Smooth muscle cell of the umbilical artery (primary cell): ENCODE measurements around the gene ANKRD34A. TPM values are rescaled to one million over a fixed set of nuclear protein-coding genes. Genes with fewer than 3 reads are reported as not detected.

Source experiments
- total RNA-seq: library from RNA; depleted of rRNA; stranded (reverse); fragments of >200 nt; gene quantifications from 2 replicates; pipeline ENCODE4 v1.2.3, GENCODE V29; 2014

Gene ANKRD34A
- under 0.01 and 1.2 TPM in 2 replicates for total RNA-seq

DNA sequence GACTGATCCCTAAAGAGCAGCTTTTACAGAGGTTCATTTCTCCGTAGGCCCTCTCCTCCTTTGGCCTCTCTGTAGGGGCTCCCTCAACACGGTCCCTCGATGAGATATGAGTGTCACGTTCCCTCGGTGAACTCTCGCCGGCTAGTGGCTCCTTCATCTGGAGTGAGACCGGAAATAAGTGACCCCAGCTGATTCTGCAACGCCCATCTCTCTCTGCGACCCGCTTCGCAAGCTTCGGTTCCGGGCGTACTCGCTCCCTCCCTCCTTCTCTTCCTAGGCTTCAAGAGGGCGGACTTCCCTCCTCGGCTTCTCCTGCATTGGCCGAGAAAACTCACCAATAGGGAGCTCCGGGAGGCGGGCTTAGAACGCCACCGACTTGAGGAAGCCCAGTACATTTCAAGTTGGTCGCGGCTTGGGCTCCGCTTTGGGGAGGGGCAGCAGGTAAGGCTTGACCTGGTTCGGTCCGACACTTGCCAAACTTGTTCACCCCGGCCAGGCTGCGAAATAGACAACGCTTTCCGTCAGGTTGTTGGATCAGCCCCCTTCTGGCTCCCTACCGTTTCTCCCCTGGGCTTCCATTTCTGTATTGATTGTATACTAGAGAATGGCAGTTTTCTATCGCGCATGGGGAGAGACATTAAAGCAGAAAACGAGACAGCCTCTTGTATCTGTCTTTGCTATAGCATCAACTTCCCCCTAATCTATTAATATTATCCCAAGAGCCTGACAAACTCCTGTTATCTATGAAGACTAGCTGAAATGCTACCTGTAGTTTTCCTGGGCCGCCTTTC, at the start of gene ANKRD34A, which contains the start of gene POLR3GL:
TSS of gene ANKRD34A (minus strand) at position 248 of the 791 bp plus-strand sequence. CDS start 2,816 bp downstream, outside the sequence.
TSS of gene POLR3GL (plus strand) at position 363 of the 791 bp plus-strand sequence. CDS start 10,176 bp downstream, outside the sequence.

DNA sequence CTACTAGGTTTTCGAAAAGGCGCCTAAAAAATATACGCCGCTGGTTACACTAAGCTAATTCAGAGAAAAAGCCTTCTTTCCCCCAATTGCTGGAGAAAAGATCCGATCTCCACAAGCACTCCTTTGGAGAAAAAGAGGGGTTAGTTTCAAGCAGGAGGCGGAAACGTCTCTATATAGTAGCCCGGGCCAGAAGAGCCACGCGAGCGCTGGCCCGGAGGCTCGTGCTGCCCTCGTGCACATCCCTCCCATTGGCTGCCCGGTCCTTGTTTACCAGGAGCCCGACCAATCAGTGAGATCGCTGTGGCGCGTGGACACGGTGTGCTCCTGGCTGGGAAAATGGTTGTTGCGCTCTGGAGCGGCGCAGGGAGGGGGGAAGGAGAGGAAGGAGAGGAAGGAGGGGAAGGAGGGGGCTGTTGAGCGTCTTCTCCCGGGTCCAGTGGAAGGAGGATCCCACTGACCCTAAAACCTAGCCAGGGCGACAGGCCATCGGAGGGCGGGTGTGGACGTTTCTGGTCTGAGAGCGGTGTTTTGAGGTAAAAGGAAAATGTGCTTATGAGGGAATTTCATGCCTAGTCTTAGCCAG, 32.1 kb upstream of the ANKRD34A start, which contains the start of gene TXNIP:
TSS of gene TXNIP (minus strand) at position 147 of the 583 bp plus-strand sequence. CDS start 313 bp downstream, outside the sequence.

DNA sequence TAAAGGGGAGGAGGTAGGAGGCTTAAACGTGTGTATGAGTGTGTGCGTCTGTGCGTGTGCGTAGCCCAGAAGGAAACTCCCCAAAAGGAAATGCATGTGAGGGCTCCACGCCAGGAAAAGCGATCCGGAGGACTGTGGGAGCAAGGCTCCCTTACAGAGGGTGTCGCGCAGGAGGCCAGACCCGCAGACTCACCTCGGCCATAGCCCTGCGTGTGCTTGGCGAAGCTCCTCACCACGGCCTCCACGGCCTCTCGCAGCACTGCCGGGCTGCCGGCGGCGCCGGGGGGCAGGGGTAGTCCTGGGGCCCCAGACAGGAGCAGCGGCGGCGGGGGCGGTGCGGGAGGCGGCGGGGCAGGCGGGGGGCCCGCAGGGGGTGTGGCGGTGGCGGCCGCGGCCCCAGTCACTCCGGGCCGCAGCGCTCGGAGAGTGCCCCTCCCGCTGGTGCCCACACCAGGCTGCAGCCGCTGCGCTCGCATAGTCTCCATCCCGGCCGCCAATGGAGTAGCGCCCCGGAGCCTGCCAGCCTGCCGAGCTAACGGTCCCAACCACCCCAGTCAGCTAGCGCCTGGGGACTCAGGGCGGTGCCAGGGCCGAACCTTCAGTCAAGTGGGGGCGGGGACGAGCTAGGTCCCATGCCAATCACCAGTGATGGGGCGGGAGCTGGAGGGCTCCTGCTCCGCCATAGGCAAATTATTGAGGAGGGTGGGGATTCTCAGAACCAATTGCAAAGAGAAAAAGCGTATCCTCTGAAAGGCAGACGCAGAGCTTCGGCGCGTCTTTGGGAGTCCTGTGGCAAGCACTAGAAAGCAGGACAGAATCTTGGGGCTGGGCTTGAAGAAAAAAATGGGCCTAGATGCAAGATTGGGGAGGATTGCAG, 6.7 kb downstream of the ANKRD34A start, which contains the start of gene LIX1L:
TSS of gene LIX1L (minus strand) at position 575 of the 877 bp plus-strand sequence. CDS start at position 485, 90 bp downstream.

DNA sequence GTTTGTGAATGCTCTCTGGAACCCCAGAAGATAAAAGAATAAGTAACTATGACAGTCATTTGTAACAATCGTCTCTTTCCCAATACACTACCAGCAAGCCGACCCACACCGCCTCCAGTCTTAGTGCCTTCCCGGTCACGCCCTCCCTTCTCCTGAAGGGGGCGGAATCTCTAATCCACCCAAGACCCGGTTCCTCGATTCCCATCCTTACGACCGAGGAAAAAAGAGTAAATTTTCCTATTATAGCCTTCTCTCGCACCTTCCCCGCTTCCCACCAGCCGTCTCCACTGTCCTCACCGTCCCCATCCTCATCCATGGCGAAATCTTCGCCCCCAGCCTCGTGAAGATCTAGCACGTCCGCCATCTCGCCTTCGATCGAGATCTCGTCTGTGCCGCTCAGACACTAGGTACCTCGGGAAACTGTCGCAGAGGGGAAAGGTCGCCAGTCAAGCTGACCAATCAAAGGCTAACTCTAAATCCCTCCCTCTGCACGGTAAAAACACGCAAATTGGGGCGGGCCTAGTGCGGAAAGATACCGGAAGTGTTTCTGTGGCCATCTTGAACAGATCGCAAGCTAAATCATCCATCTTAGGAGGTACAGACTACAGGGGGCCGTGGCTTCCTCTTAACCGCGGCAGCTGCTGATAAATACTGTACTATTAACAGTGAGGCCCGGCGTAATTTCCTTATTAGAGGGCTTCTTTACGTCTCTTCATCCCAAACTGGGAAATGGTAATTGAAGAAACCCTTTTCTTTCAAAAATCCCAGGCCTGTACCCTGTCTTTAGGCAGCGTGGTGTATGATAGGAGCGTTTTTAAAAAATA, 37.1 kb downstream of the ANKRD34A start, which contains the start of gene RBM8A:
TSS of gene RBM8A (minus strand) at position 422 of the 824 bp plus-strand sequence. CDS start at position 364, 58 bp downstream.

DNA sequence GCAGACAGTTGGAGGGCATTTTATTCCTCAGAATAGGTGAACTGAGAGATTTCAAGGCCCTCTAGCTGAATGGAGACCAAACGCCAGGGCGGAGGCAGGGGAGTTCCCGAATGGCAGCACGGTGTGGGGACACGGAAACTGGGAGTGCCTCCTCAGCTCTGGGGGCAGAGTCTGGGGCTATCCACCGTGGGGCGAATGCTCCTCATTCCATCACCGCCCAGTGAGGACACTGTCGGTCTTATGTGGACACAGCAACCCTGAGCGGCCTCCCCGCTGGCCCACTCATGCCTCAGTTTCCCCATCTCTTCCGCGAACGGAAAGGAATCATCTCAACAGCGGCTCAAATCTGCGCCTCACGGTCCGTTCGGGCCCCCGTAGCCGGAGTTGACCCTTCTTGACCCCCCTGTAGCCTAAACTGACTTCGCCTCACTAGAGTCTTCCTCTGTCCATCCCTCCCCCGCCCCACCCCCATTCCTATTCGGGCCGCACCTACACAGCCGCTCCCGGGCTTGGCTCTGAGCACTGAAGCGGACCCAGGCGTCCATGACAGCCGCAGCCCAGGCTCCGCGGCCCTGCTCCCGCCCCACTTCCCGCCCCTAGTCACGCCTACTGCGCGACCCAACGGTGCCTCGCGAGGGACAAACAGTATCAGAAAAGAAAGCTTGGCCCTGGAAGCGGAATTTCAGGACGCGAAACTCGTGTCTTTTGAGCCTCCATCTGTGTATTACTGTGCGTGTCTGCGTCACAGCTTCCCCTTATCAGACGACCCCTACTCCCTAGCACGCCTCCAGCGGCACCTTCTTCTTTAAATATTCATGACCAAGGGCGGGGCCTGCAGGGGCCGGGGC, 46.0 kb downstream of the ANKRD34A start, which contains the start of gene PEX11B:
TSS of gene PEX11B (minus strand) at position 574 of the 848 bp plus-strand sequence. CDS start at position 545, 29 bp downstream.

Other genes starting within 250 kb of the ANKRD34A start
- gene CD160, start 245.1 kb downstream of the ANKRD34A start, total RNA-seq: not detected in 2 replicates
- gene RNF115, start 140.5 kb downstream of the ANKRD34A start, total RNA-seq: 9.8 and 11.3 TPM in 2 replicates
- gene POLR3C, start 140.4 kb downstream of the ANKRD34A start, total RNA-seq: 25.5 and 26.8 TPM in 2 replicates
- 2.4 and 2.7 TPM in 2 replicates for gene NUDT17, start 118.9 kb downstream of the ANKRD34A start, total RNA-seq
- gene PIAS3, start 105.5 kb downstream of the ANKRD34A start, total RNA-seq: 7.4 and 17.6 TPM in 2 replicates
- gene ANKRD35, start 78.7 kb downstream of the ANKRD34A start, total RNA-seq: 0.42 and 0.59 TPM in 2 replicates
- 0.89 and 3.9 TPM in 2 replicates for gene ITGA10, start 54.5 kb downstream of the ANKRD34A start, total RNA-seq
- gene PEX11B, start 45.9 kb downstream of the ANKRD34A start, total RNA-seq: 22.0 and 32.4 TPM in 2 replicates
- 119 and 129 TPM in 2 replicates for gene RBM8A, start 37.1 kb downstream of the ANKRD34A start, total RNA-seq
- 13.4 and 21.3 TPM in 2 replicates for gene LIX1L, start 6.6 kb downstream of the ANKRD34A start, total RNA-seq
- gene POLR3GL, start 115 bp upstream of the ANKRD34A start, total RNA-seq: 12.5 and 13.0 TPM in 2 replicates
- 10.4 and 18.1 TPM in 2 replicates for gene TXNIP, start 32.0 kb upstream of the ANKRD34A start, total RNA-seq
- not detected in 2 replicates for gene HJV, start 57.2 kb upstream of the ANKRD34A start, total RNA-seq
- gene NBPF10, start 180.2 kb upstream of the ANKRD34A start, total RNA-seq: 4.5 and 7.2 TPM in 2 replicates